Transverse colon (tissue), 4 donors: ENCODE results near the gene DHRS9. TPM values are rescaled to one million over a fixed set of nuclear protein-coding genes. Genes with fewer than 3 reads are reported as not detected.

Source experiments
- DNase-seq: peaks from one replicate; pipeline ENCODE4 v3.0.0-alpha.2; 2019
- H3K27ac ChIP-seq, 4 donors: fragments of 200-600 bp; sonication (generic); 2 replicates each; pipeline ENCODE4 v1.5.1; 2016 to 2018; ENCODE audit warnings: inconsistent platforms in 4 of 4
- H3K27me3 ChIP-seq: fragments of 200-600 bp; sonication (generic); 2 replicates; pipeline ENCODE4 v1.5.1; 2017; ENCODE audit warnings: inconsistent platforms
- H3K36me3 ChIP-seq, 4 donors: fragments of 200-600 bp; sonication (generic); 2 replicates each; pipeline ENCODE4 v1.5.1; 2017 to 2019; ENCODE audit warnings: inconsistent platforms in 4 of 4
- H3K4me1 ChIP-seq, 4 donors: fragments of 200-600 bp; sonication (generic); 2 replicates each; pipeline ENCODE4 v1.5.1; 2017 to 2020; ENCODE audit warnings: inconsistent platforms in 4 of 4
- H3K4me3 ChIP-seq, 4 donors: fragments of 200-600 bp; sonication (generic); 1 replicate in 1 of 4; 2 replicates in 3 of 4; pipeline versions ENCODE4 v1.5.1 to v1.6.1; 2017 to 2019; ENCODE audit warnings: inconsistent platforms in 4 of 4
- H3K9me3 ChIP-seq, 2 donors: fragments of 200-600 bp; sonication (generic); 2 replicates each; pipeline ENCODE4 v1.5.1; 2017 to 2019; ENCODE audit warnings: inconsistent platforms in 2 of 2
- CTCF ChIP-seq, 5 experiments: fragments of 200-600 bp in 3 of 5; fragments of 450-650 bp in 2 of 5; sonication (generic) in 3 of 5; IDR thresholded peaks; 1 replicate in 2 of 5; 2 replicates in 3 of 5; pipeline ENCODE4 v1.5.1; 2016 to 2017; ENCODE audit warnings: antibody characterized with exemption in 5 of 5, inconsistent platforms in 3 of 5, mild to moderate bottlenecking in 2 of 5, moderate library complexity in 1 of 5
- EP300 ChIP-seq: sonication (generic); formaldehyde crosslinking; IDR thresholded peaks from one replicate; pipeline ENCODE4 v1.6.1; 2017; ENCODE audit warnings: antibody characterized with exemption, low read depth
- POLR2A ChIP-seq: fragments of 450-650 bp; IDR thresholded peaks from one replicate; pipeline ENCODE4 v1.6.1; 2016; ENCODE audit warnings: antibody characterized with exemption, mild to moderate bottlenecking, moderate library complexity
- POLR2AphosphoS5 ChIP-seq, 3 donors: sonication (generic); formaldehyde crosslinking; IDR thresholded peaks; one replicate each; pipeline ENCODE4 v1.6.1; 2016; ENCODE audit warnings: antibody characterized with exemption in 3 of 3
- WGBS, 2 donors: methylation state at CpG; one replicate each; pipeline ENCODE4 v1.1.5; 2018; ENCODE audit warnings: low coverage in 1 of 2; 5-methylcytosine and 5-hydroxymethylcytosine counted together
- in situ Hi-C, 4 donors: fragments of 200-750 bp; cut with MboI; loops; one replicate each; pipeline versions ENCODE4 v1.15.0 to v1.15.1; 2017; ENCODE audit warnings: low sequenced_read_pairs in 3 of 4, low pct_ligation_motif_present in 1 of 4, low pct_unique_long_range_greater_than_20kb in 1 of 4
- intact Hi-C: fragments of 100-400 bp; cut with DNase I; formaldehyde crosslinking; loops from one replicate; pipeline ENCODE4 v1.15.1; 2023; ENCODE audit warnings: low total_unique reads
- total RNA-seq, 4 donors: library from RNA; depleted of rRNA; stranded (reverse); fragments of >200 nt; gene quantifications; one replicate each; pipeline ENCODE4 v1.1.0, GENCODE V29; 2016

DHRS9 gene
- total RNA-seq = 100 to 1,000 TPM in 3 of 4 donors, 10 to 100 TPM in 1; 20.9 to 257 (median 153) TPM

- no peaks in the 10 kb centered on the region for H3K36me3 ChIP-seq
- peaks cover 0 to 50% (median 10%) of the 10 kb centered on the region in 4 donors for H3K4me1 ChIP-seq
- H3K27ac ChIP-seq = peak within 1 kb of the TSS; percentile 6 to 79 (median 66)
- TF ChIP-seq POLR2AphosphoS5 (IDR thresholded peaks at IDR 0.05) (peak in 2 of 3 donors; percentile 72 to 87), POLR2A (peak; percentile 61), CTCF (IDR thresholded peaks at IDR 0.05) (no peak), EP300 (no peak)
- no peaks in the 10 kb centered on the region for H3K27me3 ChIP-seq
- no peaks in the 10 kb centered on the region for H3K9me3 ChIP-seq
- peak within 1 kb of the TSS in 2 of 4 donors; percentile 22 to 40 for H3K4me3 ChIP-seq
- in situ Hi-C loops (no loop called here), intact Hi-C loops (no loop called here)
- DNase-seq = peak; percentile 63
- WGBS, 2 donors = 52 to 65% methylated on average over 2 to 5 of the region's 5 CpGs
Observed at GRCh38 chr2:169069341-169069740, at the start of gene DHRS9. DHRS9 (plus strand) TSS chr2:169069563; CDS start chr2:169081582, 12,019 bp downstream.

- Histone ChIP-seq H3K27me3 (no peaks in the 10 kb centered on the region), H3K4me1 (no peaks in the 10 kb centered on the region), H3K4me3 (no peak overlapping the region), H3K27ac (no peak overlapping the region), H3K36me3 (no peaks in the 10 kb centered on the region), H3K9me3 (no peaks in the 10 kb centered on the region)
- WGBS, 2 donors = 23 to 48% methylated on average over 2 to 3 of the region's 3 CpGs
- intact Hi-C loops = no loop called here
- DNase-seq = no peak
- TF ChIP-seq POLR2A = no peak
- no peak for TF ChIP-seq CTCF (IDR thresholded peaks at IDR 0.05)
- no peak for TF ChIP-seq EP300
- no peak for TF ChIP-seq POLR2AphosphoS5 (IDR thresholded peaks at IDR 0.05)
- in situ Hi-C loops = no loop called here
Observed at GRCh38 chr2:169023161-169023560, 46.2 kb upstream of the DHRS9 start.

- H3K4me1 ChIP-seq = no peaks in the 10 kb centered on the region
- no peak for DNase-seq
- no peaks in the 10 kb centered on the region for H3K27me3 ChIP-seq
- no peak overlapping the region for H3K4me3 ChIP-seq
- 67 to 68% methylated on average over 1 of the region's 1 CpG for WGBS, 2 donors
- H3K9me3 ChIP-seq = no peaks in the 10 kb centered on the region
- in situ Hi-C loops (no loop called here), intact Hi-C loops (no loop called here)
- TF ChIP-seq EP300 = no peak
- no peak for TF ChIP-seq CTCF (IDR thresholded peaks at IDR 0.05)
- TF ChIP-seq POLR2AphosphoS5 (IDR thresholded peaks at IDR 0.05) = no peak
- no peak for TF ChIP-seq POLR2A
- H3K36me3 ChIP-seq = no peaks in the 10 kb centered on the region
- no peak overlapping the region for H3K27ac ChIP-seq
Observed at GRCh38 chr2:169026056-169026455, 43.3 kb upstream of the DHRS9 start.

DNA sequence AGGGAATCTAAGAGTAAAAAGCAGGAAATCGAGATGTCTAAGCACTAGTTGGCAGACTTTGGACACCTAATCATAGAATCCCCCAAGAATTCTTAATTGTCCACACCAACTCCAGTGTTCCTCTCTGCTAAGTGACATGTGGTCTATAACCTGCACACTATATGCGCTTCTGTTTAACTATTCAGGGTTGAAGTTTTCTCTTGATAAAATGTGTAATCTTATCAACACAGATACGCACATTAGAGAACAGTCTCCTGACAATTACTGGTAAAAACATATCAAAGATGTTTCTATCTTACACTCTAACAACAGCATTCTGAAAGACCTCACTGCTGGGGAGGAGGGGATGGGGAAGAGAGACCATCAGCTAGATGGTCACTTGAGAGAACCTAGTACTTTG is 42.1 kb upstream of the DHRS9 start:
- in situ Hi-C loops (no loop called here), intact Hi-C loops (no loop called here)
- H3K36me3 ChIP-seq = no peaks in the 10 kb centered on the region
- H3K4me3 ChIP-seq = no peak overlapping the region
- no peaks in the 10 kb centered on the region for H3K4me1 ChIP-seq
- DNase-seq = no peak
- 91 to 97% methylated on average over 3 of the region's 3 CpGs for WGBS, 2 donors
- TF ChIP-seq EP300 = no peak
- TF ChIP-seq POLR2A = no peak
- no peak for TF ChIP-seq POLR2AphosphoS5 (IDR thresholded peaks at IDR 0.05)
- no peak for TF ChIP-seq CTCF (IDR thresholded peaks at IDR 0.05)
- H3K27me3 ChIP-seq = no peaks in the 10 kb centered on the region
- no peak overlapping the region for H3K27ac ChIP-seq
- no peaks in the 10 kb centered on the region for H3K9me3 ChIP-seq
